Astrocyte of the spinal cord (primary cell): ENCODE measurements around the gene PDE9A.

ENCODE experiments used
- DNase-seq: peaks from one replicate; pipeline ENCODE4 v3.0.0; 2011; ENCODE audit warnings: low read depth, low spot score
- H3K4me3 ChIP-seq: 2 replicates; pipeline ENCODE4 v1.5.1; 2011; ENCODE audit warnings: low read depth, mild to moderate bottlenecking, low read length, moderate library complexity
- CTCF ChIP-seq: IDR thresholded peaks from 2 replicates; pipeline ENCODE4 v1.5.1; 2012; ENCODE audit warnings: low read depth, mild to moderate bottlenecking, low read length, inconsistent platforms
- in situ Hi-C: cut with HindIII; loops from 2 replicates; pipeline ENCODE4 v1.10.0; 2017; ENCODE audit warnings: low sequenced_read_pairs

The PDE9A gene

GRCh38 chr21:42793774-42794173, 140.4 kb downstream of the PDE9A start:
- no peak for DNase-seq
- no peak overlapping the region for H3K4me3 ChIP-seq
- in situ Hi-C loops: no loop called here
- TF ChIP-seq CTCF: no peak

GRCh38 chr21:42794551-42794950, 141.1 kb downstream of the PDE9A start:
- TF ChIP-seq CTCF: no peak
- H3K4me3 ChIP-seq: no peak overlapping the region
- in situ Hi-C loops: no loop called here
- DNase-seq: no peak

- in situ Hi-C loops: no loop called here
These were observed 143.1 kb downstream of the PDE9A start for GRCh38 chr21:42796327-42797062.

GRCh38 chr21:42797522-42797921, 144.1 kb downstream of the PDE9A start:
- TF ChIP-seq CTCF: no peak
- DNase-seq: no peak
- in situ Hi-C loops: no loop called here
- H3K4me3 ChIP-seq: no peak overlapping the region

More at GRCh38 chr21:42796327-42797062, 143.1 kb downstream of the PDE9A start:
- no peak overlapping the region for H3K4me3 ChIP-seq
- no peak for TF ChIP-seq CTCF
- no peak for DNase-seq

GRCh38 chr21:42798106-42798505, 144.7 kb downstream of the PDE9A start:
- no peak for DNase-seq
- H3K4me3 ChIP-seq: no peak overlapping the region
- no peak for TF ChIP-seq CTCF
- in situ Hi-C loops: no loop called here

GRCh38 chr21:42799516-42799915, 146.1 kb downstream of the PDE9A start:
- no peak overlapping the region for H3K4me3 ChIP-seq
- no peak for TF ChIP-seq CTCF
- in situ Hi-C loops: no loop called here
- DNase-seq: no peak
